C1 segment of cervical spinal cord (tissue), 14 donors: ENCODE measurements around the gene GABRG3.

Experiments
- DNase-seq, 14 donors: peaks; one replicate each; lab custom pipeline; 2025; lab: John Stamatoyannopoulos, UW

GABRG3 gene

DNA sequence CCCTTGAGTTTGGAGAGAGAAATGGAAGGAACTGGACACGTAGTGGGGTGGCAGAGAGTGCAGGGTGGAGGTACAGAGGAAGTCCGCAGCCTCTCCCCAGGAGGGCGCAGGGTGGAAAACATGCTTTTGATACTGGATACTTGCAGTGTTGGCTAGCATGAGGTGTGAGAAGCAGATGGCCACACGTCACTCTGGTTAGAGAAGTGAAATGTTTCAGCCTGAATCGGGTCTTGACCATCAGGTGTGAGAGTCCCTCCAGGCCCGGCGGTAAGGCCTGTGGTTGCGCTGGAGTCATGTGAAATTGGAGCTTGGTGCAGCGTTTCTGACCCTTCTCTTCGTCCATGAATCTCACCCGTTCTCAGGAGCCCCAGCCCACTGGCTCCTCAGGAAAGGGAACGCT is 93.1 kb downstream of the GABRG3 start:
- DNase-seq = no peak

GRCh38 chr15:27065151-27065550 is 94.2 kb downstream of the GABRG3 start:
- no peak for DNase-seq

DNA sequence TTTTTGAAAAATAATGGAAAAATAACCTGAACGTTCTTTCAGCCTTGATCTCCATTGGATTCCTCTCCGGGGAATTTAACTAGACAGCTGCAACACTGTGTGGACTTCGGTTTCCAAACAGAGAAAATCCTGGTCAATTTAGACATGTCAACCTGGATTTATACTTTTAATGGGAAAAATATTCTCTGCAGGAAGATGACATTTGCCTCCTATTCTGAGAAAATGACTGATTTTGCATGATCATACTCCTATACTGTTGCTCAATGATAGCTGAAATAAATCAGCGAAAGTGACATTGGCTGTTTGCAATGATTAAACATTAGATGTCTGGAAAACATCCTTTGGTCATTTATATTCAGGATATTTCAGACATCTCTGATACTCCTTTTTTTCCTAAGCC is 94.8 kb downstream of the GABRG3 start:
- no peak for DNase-seq

- DNase-seq = no peak
These were observed 95.5 kb downstream of the GABRG3 start for GRCh38 chr15:27066446-27066845.

DNA sequence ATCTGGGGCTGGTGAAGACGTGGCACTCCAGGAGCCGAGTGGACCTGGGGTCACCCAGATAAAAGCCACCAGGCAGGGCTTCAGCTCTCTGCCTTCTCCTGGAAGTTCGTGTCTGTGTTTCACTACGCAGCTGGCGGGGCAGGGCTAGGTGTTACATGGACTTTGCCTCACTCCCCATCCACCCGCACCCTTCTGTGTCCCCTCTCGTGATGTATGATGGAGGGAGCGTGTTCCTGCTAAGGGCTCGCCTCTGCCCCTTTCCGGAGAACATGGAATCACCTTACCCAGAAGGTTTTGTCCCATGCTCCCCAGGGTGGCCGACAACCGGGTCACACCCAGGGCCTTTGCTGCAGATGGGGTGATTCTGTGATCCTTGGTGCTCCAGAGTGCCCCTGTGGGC is 96.2 kb downstream of the GABRG3 start:
- DNase-seq = no peak

DNA sequence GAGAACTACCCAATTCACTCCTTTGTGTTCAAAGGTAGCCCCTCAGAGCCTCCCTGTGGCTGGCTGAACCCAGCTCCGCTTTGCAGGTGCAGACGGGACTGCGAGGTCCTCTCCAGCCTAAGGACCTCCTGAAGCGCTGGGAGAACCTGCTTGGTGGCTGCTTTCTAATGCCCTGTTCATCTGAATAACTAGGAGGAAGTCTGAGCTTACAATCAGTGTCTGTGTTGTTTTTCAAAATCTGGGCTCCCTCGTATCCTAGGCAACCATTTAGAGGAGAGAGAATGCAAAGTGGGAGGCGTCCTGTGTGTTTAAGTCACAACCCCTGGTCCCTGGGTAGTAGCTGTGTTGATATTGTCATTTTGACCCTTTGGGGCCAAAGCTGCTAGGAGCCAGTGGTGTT is 99.9 kb downstream of the GABRG3 start:
- no peak for DNase-seq

DNA sequence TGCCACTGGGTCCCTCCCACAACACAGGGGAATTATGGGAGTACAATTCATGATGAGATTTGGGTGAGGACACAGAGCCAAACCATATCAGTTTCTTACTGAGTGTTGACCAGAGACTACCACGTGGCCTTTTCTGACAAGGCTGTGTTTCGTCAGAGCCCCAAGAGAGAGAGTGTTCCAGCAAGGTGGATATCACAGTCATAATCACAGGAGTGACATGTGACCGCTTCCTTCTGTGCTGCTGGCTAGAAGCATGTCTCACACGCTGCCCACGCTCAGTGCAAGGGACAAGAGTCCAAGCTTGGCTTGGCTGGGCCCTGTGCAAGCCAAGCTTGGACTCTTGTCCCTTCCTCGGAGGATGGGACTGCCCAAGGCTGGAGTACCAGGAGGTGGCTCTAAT is 103.2 kb downstream of the GABRG3 start:
- DNase-seq = no peak

GRCh38 chr15:27077790-27078189 is 106.8 kb downstream of the GABRG3 start:
- DNase-seq = no peak

DNA sequence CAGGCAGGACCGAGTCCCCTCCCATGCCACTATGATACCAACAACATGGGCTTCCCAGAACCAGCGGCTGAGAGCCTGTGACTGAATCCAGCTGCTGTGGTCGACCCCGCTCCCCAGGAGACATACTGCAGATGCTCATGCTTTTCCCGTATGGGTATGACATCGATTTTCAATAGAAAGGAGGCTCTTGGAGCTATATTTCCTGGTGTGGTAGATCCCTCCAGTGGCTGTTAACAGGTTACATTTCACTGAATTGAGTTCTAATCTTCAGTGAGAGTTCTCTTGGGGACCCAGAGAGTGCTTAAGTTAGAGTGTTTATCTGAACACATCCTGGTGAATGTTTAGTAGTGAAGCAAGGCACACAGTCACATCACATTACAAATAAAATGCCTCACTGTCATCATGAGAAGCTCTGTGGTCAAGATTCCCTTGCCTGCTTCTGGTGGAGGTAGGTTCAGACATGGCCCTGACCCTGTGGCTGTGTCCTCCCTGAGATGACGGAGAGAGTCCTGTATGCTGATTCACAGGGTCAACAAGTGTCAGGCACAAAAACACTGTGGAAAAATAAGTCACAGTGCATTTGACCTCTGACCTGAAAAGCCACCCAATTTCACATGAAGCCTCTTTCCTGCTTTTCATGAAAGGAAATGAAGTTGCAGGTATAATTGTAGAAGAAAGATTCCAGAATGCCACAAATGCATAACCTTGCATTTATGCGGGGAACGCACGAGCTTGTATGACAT is 110.9 kb downstream of the GABRG3 start:
- no peak for DNase-seq

- DNase-seq = no peak
These were observed 111.5 kb downstream of the GABRG3 start for GRCh38 chr15:27082526-27082925.

GRCh38 chr15:27084844-27085243 is 113.9 kb downstream of the GABRG3 start:
- DNase-seq = no peak

- no peak for DNase-seq
These were observed 115.2 kb downstream of the GABRG3 start for GRCh38 chr15:27086149-27086548.

DNA sequence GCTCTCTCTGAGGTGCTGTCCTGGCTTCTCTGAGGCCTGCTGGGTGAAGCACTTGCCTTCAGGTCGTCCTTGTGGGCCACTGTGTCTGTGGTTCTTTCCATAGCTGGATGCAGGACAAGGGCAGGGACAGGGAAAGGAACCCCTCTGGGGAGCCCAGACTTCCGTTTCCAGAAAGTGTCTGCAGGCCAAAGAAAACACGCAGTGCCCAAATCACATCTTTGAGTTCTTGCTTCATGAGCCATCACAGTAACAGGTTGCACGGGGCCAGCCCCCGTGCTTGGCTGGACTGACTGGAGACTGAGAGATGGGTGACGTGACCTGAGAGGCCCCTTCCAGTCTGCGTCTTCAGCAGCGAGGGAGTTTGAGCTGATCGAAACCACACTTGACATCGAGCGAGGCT is 115.8 kb downstream of the GABRG3 start:
- no peak for DNase-seq

DNA sequence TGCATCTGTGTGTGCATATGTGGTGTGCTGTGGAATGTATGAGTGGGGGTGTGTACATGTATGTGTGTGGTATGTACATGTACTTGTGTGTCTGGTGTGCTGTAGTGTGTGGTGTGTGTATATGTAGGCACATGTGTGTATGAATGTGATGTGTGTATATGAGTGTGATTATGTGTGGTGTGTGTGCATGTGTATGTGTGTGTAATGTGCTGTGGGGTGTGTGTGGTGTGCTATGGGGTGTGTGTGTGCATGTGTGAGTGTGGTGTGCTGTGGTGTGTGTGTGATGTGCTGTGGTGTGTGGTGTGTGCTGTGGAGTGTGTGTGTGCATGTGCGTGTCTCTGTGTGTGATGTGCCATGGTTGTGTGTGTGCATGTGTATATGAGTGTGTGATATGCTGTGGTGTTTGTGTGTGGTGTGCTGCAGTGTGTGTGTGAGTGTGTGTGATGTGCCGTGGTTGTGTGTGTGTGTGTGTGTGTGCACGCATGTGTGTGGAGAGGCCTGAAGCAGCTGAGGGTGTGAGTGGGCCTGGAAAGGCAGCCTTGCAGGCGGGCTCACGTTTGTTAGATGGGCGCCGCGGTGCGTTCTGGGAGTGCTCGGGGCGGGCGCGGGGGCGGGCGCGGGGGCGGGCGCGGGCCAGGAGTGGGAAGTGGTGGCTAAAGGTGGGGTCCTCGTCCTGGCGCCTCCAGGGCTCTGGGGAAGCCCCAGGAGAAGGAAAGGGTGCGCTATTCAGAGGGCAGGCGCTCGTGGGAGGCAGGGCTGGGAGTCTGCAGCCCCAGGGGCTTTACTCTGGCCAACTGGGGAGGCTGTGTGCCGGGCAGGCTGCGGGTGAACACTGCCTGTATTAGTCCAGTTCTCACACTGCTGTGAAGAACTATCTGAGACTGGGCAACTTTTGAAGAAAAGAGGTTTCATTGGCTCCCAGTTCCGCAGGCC is 116.9 kb downstream of the GABRG3 start:
- no peak for DNase-seq

- DNase-seq = no peak
These were observed 117.7 kb downstream of the GABRG3 start for GRCh38 chr15:27088584-27089232.

DNA sequence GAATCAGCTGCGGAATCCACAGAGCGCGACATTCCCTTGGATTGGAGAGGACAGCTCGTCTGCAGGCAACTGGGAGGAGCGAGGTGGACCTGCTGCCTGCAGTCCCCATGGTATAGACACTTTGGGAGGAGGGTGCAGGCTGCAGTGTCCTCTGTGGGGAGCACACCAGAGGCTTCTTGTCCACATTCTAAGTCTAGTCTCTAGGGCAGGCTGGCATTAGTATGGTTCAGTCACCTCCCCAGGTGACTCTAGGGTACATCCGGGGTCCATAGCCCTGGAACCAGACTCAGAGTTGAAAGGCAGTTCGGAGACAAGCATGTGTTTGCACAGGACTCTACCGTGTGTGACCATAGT is 118.2 kb downstream of the GABRG3 start:
- no peak for DNase-seq

GRCh38 chr15:27089676-27090075 is 118.7 kb downstream of the GABRG3 start:
- no peak for DNase-seq

GRCh38 chr15:27091270-27091940 is 120.4 kb downstream of the GABRG3 start:
- no peak for DNase-seq

- no peak for DNase-seq
These were observed 121.4 kb downstream of the GABRG3 start for GRCh38 chr15:27092390-27092789.

- no peak for DNase-seq
These were observed 123.3 kb downstream of the GABRG3 start for GRCh38 chr15:27094235-27094634.

DNA sequence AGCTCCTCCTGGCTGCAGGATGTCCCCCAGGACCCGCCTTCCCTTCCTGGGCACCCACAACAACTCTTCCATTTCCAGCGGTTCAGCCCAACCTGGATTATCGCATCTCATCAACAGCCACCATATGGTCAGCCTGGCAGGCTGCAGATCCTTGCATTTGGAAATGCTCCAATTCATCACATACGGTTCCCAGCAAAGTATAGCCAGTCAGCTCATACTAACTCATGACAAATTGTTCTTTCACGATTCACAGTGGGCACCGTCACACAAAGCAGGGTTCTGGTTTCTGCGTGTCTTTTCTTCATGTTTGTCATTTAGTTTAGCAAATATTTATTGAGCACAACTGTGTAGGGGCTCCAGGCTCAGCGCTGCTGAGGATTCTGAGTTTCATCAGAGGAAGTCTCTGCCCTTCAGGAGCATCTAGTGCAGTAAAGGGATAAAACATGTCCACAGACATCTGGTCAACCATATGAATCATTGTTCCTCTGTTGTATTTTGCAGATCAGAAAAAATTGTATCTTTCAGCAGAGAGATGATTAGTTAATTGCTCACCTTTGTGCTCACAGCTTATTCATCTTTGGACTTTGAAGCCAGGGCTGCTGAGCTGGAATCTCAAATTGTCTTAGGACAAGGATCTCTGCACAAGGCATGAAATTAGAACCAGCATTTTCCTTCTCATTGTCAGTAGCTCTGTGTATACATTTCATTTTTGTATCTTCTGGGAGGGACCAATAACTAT is 125.1 kb downstream of the GABRG3 start:
- DNase-seq = no peak
